SHP77 treated with DMSO at 0.1 percent for 48 hours (cell line): ENCODE results near the gene FOXRED1.
"Not testable (repeated sequence)": the region's sequence is repeated elsewhere in the genome, so short reads cannot be mapped to it uniquely, and the experiment has no call there.

Experiments
- DNase-seq: peaks from one replicate; lab custom pipeline; 2025; lab: John Stamatoyannopoulos, UW

The FOXRED1 gene

GRCh38 chr11:126268708-126269579, at the start of gene FOXRED1, which contains the start of gene SRPRA:
Gene FOXRED1 (plus strand): TSS chr11:126269154. CDS start chr11:126269207, 53 bp downstream.
Gene SRPRA (minus strand): TSS chr11:126268895. CDS start chr11:126268804, 91 bp downstream.
- DNase-seq, result peak; percentile 93

- DNase-seq, result no peak
These were observed 49.4 kb upstream of the FOXRED1 start for GRCh38 chr11:126219547-126219946.

- no peak for DNase-seq
These were observed 44.2 kb upstream of the FOXRED1 start for GRCh38 chr11:126224647-126225294.

GRCh38 chr11:126225295-126225665, 43.7 kb upstream of the FOXRED1 start:
- no peak for DNase-seq

- no peak for DNase-seq
These were observed 42.4 kb upstream of the FOXRED1 start for GRCh38 chr11:126226334-126227084.

GRCh38 chr11:126229858-126230540, 39.0 kb upstream of the FOXRED1 start:
- no peak for DNase-seq

GRCh38 chr11:126231725-126232459, 37.1 kb upstream of the FOXRED1 start:
- no peak for DNase-seq

- DNase-seq, result no peak
These were observed 36.3 kb upstream of the FOXRED1 start for GRCh38 chr11:126232683-126233082.

GRCh38 chr11:126233391-126233790, 35.6 kb upstream of the FOXRED1 start:
- DNase-seq, result no peak

GRCh38 chr11:126246636-126247035, 22.3 kb upstream of the FOXRED1 start:
- DNase-seq, result no peak

GRCh38 chr11:126253265-126253664, 15.7 kb upstream of the FOXRED1 start:
- DNase-seq, result no peak

GRCh38 chr11:126254819-126255218, 14.1 kb upstream of the FOXRED1 start:
- DNase-seq, result no peak

GRCh38 chr11:126255507-126255906, 13.4 kb upstream of the FOXRED1 start:
- not testable (repeated sequence) for DNase-seq

- DNase-seq, result no peak
These were observed 12.7 kb upstream of the FOXRED1 start for GRCh38 chr11:126256216-126256615.

- DNase-seq, result no peak
These were observed 11.8 kb upstream of the FOXRED1 start for GRCh38 chr11:126257144-126257543.

GRCh38 chr11:126257764-126258163, 11.2 kb upstream of the FOXRED1 start:
- DNase-seq, result no peak

GRCh38 chr11:126262216-126262615, 6.7 kb upstream of the FOXRED1 start:
- no peak for DNase-seq

- DNase-seq, result no peak
These were observed 5.5 kb upstream of the FOXRED1 start for GRCh38 chr11:126263489-126263888.

GRCh38 chr11:126265811-126266210, 3.1 kb upstream of the FOXRED1 start:
- DNase-seq, result no peak

GRCh38 chr11:126267650-126268049, 1.3 kb upstream of the FOXRED1 start:
- no peak for DNase-seq

GRCh38 chr11:126268361-126268707, 620 bp upstream of the FOXRED1 start:
- DNase-seq, result no peak
